HFF-Myc (cell line): ENCODE data around the gene ZBTB44.

Experiments
- DNase-seq: peaks from one replicate; pipeline ENCODE4 v3.0.0-alpha.2; 2011; ENCODE audit warnings: low read depth; ENCODE audit errors: extremely low read depth
- H3K4me3 ChIP-seq: replicated peaks from 2 replicates; pipeline ENCODE4 v1.5.1; 2011; ENCODE audit warnings: low read depth, mild to moderate bottlenecking, control low read depth, low read length
- CTCF ChIP-seq: IDR thresholded peaks from 2 replicates; pipeline ENCODE4 v1.5.1; 2012; ENCODE audit warnings: mild to moderate bottlenecking, low read depth, low read length, control low read depth; ENCODE audit errors: missing control alignments

ZBTB44 gene

DNA sequence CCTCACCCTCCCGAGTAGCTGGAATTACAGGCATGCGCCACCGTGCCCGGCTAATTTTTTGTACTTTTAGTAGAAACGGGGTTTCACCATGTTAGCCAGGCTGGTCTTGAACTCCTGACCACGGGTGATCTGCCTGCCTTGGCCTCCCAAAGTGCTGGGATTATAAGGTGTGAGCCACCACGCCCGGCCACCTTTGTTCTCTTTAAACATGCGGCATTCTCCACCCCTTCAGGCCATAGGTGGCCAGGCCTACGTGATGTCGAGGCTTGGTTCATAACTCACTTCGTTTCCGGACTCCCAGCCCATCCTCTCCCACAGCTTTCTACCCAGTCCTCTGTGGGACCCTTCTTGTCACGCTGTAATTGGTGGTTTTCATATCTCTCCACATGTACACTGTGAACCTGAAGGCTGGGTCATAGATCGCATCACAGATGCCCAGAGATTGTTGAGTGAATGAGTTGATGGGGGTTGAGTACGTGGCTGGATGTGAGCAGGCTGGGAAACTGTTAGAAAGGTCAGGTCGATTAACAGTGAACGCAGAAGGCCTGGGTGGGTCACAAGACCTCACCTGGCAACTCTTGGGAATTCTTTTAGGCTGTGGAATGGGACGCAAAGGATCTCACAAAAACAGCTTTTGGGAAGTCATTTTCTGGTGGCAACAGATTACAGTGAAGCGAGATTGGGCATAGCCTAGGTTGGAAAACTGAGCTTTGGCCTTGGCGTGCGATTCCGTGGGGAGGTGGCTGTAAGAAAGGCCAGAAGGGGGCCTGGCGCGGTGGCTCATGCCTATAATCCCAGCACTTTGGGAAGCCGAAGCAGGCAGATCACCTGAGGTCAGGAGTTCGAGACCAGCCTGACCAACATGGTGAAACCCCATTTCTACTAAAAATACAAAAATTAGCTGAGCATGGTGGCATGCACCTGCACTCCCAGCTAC is 110.7 kb downstream of the ZBTB44 start:
- H3K4me3 ChIP-seq, result no peak overlapping the region
- TF ChIP-seq CTCF, result no peak
- no peak for DNase-seq

- TF ChIP-seq CTCF, result no peak
- H3K4me3 ChIP-seq, result no peak overlapping the region
- no peak for DNase-seq
Observed at GRCh38 chr11:130202818-130203689, 111.7 kb downstream of the ZBTB44 start.

- no peak overlapping the region for H3K4me3 ChIP-seq
- DNase-seq, result no peak
- no peak for TF ChIP-seq CTCF
Observed at GRCh38 chr11:130202009-130202817, 112.5 kb downstream of the ZBTB44 start.

DNA sequence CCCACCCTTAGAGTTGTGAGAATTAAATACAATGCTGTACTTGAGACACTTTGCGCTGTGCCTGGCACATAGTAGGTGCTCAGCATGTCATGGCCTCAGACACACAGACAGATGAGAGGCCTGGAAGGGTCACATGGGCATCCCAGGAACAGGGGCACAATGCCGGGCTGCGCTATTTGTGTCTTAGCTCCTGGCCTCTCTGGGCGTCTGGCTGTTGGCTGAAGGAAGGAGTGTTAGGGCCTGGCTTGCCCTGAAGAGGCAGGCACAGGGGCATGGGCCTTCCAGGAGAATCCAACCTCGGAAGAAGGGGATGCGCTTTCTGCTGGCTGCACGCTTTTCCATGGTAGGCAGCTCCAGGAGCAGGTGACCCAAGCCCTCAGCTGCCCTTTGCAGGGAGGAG is 113.7 kb downstream of the ZBTB44 start:
- DNase-seq, result no peak
- no peak overlapping the region for H3K4me3 ChIP-seq
- no peak for TF ChIP-seq CTCF

GRCh38 chr11:130199792-130200191 is 114.9 kb downstream of the ZBTB44 start:
- H3K4me3 ChIP-seq, result no peak overlapping the region
- no peak for DNase-seq
- TF ChIP-seq CTCF, result no peak

GRCh38 chr11:130198964-130199363 is 115.8 kb downstream of the ZBTB44 start:
- H3K4me3 ChIP-seq, result no peak overlapping the region
- DNase-seq, result no peak
- TF ChIP-seq CTCF, result no peak
